GOT3 (cell line): Measurements from ENCODE around the gene PLXDC1.

Experiments
- DNase-seq: peaks from one replicate; lab custom pipeline; 2025; ENCODE audit warnings: mixed read lengths; lab: John Stamatoyannopoulos, UW

The PLXDC1 gene

GRCh38 chr17:39151150-39151942, at the start of gene PLXDC1:
PLXDC1 (minus strand) TSS chr17:39151637; CDS start chr17:39151437, 200 bp downstream.
- DNase-seq = no peak

GRCh38 chr17:39200957-39201510, 49.6 kb upstream of the PLXDC1 start:
- DNase-seq = no peak

- no peak for DNase-seq
Measured at GRCh38 chr17:39200070-39200879, 48.8 kb upstream of the PLXDC1 start, which contains the start of gene RPL19. RPL19 (plus strand) TSS chr17:39200283; CDS start chr17:39200345, 62 bp downstream.

GRCh38 chr17:39199820-39200069, 48.3 kb upstream of the PLXDC1 start:
- DNase-seq = peak; percentile 31

- DNase-seq = no peak
Measured at GRCh38 chr17:39198186-39198566, 46.7 kb upstream of the PLXDC1 start.

- peak; percentile 35 for DNase-seq
Measured at GRCh38 chr17:39197380-39198185, 46.1 kb upstream of the PLXDC1 start, which contains the start of gene CACNB1. CACNB1 (minus strand) TSS chr17:39197669; CDS start chr17:39197495, 174 bp downstream.

- no peak for DNase-seq
Measured at GRCh38 chr17:39196808-39197291, 45.4 kb upstream of the PLXDC1 start.

- DNase-seq = no peak
Measured at GRCh38 chr17:39196241-39196807, 44.9 kb upstream of the PLXDC1 start.

GRCh38 chr17:39195568-39196160, 44.2 kb upstream of the PLXDC1 start:
- DNase-seq = no peak

- no peak for DNase-seq
Measured at GRCh38 chr17:39194985-39195524, 43.6 kb upstream of the PLXDC1 start.

- no peak for DNase-seq
Measured at GRCh38 chr17:39194089-39194984, 42.9 kb upstream of the PLXDC1 start.

- DNase-seq = no peak
Measured at GRCh38 chr17:39193346-39193745, 41.9 kb upstream of the PLXDC1 start.

GRCh38 chr17:39192901-39193300, 41.5 kb upstream of the PLXDC1 start:
- DNase-seq = no peak

GRCh38 chr17:39191750-39192510, 40.5 kb upstream of the PLXDC1 start:
- DNase-seq = no peak

- DNase-seq = no peak
Measured at GRCh38 chr17:39187152-39187830, 35.9 kb upstream of the PLXDC1 start.

- DNase-seq = no peak
Measured at GRCh38 chr17:39186481-39187002, 35.1 kb upstream of the PLXDC1 start.

- DNase-seq = no peak
Measured at GRCh38 chr17:39183720-39184119, 32.3 kb upstream of the PLXDC1 start.

GRCh38 chr17:39183045-39183444, 31.6 kb upstream of the PLXDC1 start:
- DNase-seq = no peak
